ENCODE measurements around the gene ZMYND10.

GRCh38 chr3:50314816-50315215 lies 30.7 kb downstream of the ZMYND10 start:
- TF ChIP-seq POLR2A (IDR thresholded peaks at IDR 0.05; ENCODE audit: low read length) (no peak), GATA1 (IDR thresholded peaks at IDR 0.05; ENCODE audit: low read depth, low read length) (no peak)
